ENCODE results near the gene ARHGAP26. TPM values are rescaled to one million over a fixed set of nuclear protein-coding genes. Genes with fewer than 3 reads are reported as not detected.

The ARHGAP26 gene
- total and polyA plus RNA-seq, 2 of the 4 experiments (the other 2 are of a cell fraction): 0.54 to 0.56 TPM

DNA sequence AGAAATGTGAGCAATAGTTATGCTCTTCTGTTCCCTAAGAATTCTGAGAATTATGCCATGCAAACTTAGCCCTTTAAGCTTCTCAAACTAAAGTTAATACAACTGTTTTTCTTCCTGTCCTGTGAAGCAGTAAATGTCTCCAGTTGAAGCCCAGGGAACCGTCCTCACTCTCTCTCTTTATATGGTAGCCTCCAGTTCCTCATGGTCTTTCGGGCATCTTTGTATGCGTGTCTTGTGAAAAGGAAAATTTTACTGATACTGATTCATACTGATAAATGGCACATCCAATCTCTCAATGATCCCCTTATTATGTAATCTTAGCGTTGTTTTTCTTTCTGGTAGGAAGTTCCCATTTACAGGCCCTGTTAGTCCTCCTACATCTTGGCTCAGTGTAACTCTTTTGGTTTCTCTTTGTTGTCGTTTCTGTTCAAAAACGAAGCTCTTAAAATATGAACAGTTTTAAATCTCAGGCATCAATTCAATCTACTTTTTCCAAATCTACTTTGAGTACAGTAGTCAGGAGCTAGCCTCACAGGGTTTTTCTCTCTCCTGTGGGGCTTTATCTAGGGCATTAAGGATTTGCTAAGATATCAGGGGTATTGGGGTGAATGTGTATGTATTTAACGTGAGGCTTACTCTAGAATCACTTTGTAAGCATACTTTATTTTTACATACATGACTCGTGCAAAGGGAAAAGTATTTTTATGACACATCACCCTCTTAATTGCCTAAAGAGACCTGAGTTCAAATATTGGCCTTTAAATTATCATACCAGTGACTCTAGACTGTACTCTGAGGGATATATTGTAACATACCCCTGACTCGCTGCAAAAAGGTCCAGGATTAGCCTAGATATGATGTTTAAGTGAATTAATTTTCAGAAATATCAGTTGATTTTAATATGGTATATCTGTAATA, 375.3 kb downstream of the ARHGAP26 start (continued):
- TF ChIP-seq SMC3 (IDR thresholded peaks at IDR 0.05; ENCODE audit: low read depth, low read length): no peak

DNA sequence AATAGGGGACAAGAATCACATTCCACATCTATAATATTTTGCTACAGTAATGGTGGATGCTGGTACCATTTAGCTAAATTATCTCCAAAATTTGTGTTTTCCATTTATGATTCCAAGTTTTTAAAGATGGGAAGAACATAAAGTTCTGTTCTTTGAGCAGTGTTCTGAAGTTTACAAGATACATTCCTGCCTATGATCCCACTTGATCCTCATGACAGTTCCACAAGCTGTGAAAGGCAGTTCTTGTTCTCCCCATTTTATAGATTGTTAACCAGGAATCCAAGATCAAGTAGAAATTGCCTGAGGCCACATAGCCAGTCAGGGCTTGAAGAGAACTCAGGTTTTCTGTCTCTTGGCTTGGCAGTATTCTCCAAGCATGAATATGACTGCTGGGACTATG, 376.0 kb downstream of the ARHGAP26 start:
- Histone ChIP-seq H2AK5ac (ENCODE audit: low read depth, low read length) (no peak overlapping the region; the same call in 1 of the 2 replicates), H4K5ac (ENCODE audit: low read depth, low read length) (no peak overlapping the region), H3K4me3 (ENCODE audit: insufficient read depth, low read depth, low read length) (no peak overlapping the region), H2BK20ac (ENCODE audit: low read depth, low read length) (no peak overlapping the region), H3K9me3 (ENCODE audit: control insufficient read depth, insufficient read depth, low read length) (no peaks in the 10 kb centered on the region), H2AK9ac (replicated peaks; ENCODE audit: low read depth, low read length, poor library complexity) (no peak overlapping the region), H3K9ac (ENCODE audit: low read depth, low read length) (no peak overlapping the region), H3K36me3 (ENCODE audit: control insufficient read depth, insufficient read depth, low read length) (no peaks in the 10 kb centered on the region), H4K8ac (ENCODE audit: low read depth in 2 of 2, low read length in 2 of 2) (no peak overlapping the region), H4K91ac (ENCODE audit: insufficient read depth, low read depth, low read length) (no peak overlapping the region), H3K56ac (ENCODE audit: extremely low read depth, insufficient read depth, low read length) (no peak overlapping the region), H3K79me1 (ENCODE audit: low read depth in 1 of 2, low read length in 2 of 2) (no peaks in the 10 kb centered on the region), H4K20me1 (ENCODE audit: insufficient read depth, low read length) (no peaks in the 10 kb centered on the region), H2AFZ (replicated peaks; ENCODE audit: low read length, poor library complexity) (no peak overlapping the region), H2BK120ac (ENCODE audit: low read depth, low read length) (no peak overlapping the region), H2BK5ac (ENCODE audit: low read depth, low read length, poor library complexity, severe bottlenecking) (no peak overlapping the region), H3K27ac (ENCODE audit: insufficient read depth, low read length) (no peak overlapping the region), H3K14ac (replicated peaks; ENCODE audit: low read depth, low read length) (peak overlapping the region; percentile 28; the same call in 1 of the 2 replicates), H3K27me3 (ENCODE audit: control insufficient read depth, insufficient read depth, low read length) (no peaks in the 10 kb centered on the region), H3K4me2 (ENCODE audit: low read depth, low read length) (no peak overlapping the region), H3K4me1 (ENCODE audit: control insufficient read depth, insufficient read depth, low read length) (peaks cover 7% of the 10 kb centered on the region), H3K9me1 (ENCODE audit: insufficient read depth, low read length) (peaks cover 11% of the 10 kb centered on the region), H3K18ac (ENCODE audit: low read depth, low read length) (no peak overlapping the region), H3K4ac (ENCODE audit: low read depth, low read length) (no peak overlapping the region), H3K23ac (ENCODE audit: low read depth, low read length) (no peak overlapping the region), H2BK15ac (ENCODE audit: low read depth, low read length) (no peak overlapping the region)
- ChIA-PET CTCF (interaction anchor here (1.1 kb wide), 1 partner anchor 12 kb away, joined by 7 read pairs; no protein-coding TSS in a partner anchor), POLR2A (ENCODE audit: unreplicated experiment) (no interaction called here)
- ATAC-seq (ENCODE audit: low read depth) (no peak), DNase-seq (no peak)
- intact Hi-C loops (cut with micrococcal nuclease): no loop called here
- no TSS peak for BruUV-seq (replicated peaks)
- dilution Hi-C loops (cut with HindIII; ENCODE audit: low sequenced_read_pairs, unreplicated experiment): no loop called here
- in situ Hi-C loops (cut with MboI; ENCODE audit: low sequenced_read_pairs): no loop called here
- no peak for TF ChIP-seq NFE2L2 (IDR thresholded peaks at IDR 0.05; ENCODE audit: low read depth, low read length)
- no peak for TF ChIP-seq POLR2A (IDR thresholded peaks at IDR 0.05; ENCODE audit: low read depth, low read length)
- TF ChIP-seq, protein P1, sequence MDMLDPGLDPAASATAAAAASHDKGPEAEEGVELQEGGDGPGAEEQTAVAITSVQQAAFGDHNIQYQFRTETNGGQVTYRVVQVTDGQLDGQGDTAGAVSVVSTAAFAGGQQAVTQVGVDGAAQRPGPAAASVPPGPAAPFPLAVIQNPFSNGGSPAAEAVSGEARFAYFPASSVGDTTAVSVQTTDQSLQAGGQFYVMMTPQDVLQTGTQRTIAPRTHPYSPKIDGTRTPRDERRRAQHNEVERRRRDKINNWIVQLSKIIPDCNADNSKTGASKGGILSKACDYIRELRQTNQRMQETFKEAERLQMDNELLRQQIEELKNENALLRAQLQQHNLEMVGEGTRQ (IDR thresholded peaks at IDR 0.05; ENCODE audit: low read depth, low read length): no peak
- TF ChIP-seq MAFK (IDR thresholded peaks at IDR 0.05; ENCODE audit: low read depth, low read length): no peak
- no peak for TF ChIP-seq CEBPB (IDR thresholded peaks at IDR 0.05; ENCODE audit: low read depth, low read length)
- no peak for TF ChIP-seq FOS (IDR thresholded peaks at IDR 0.05; ENCODE audit: low read depth, low read length)
- TF ChIP-seq MAZ (IDR thresholded peaks at IDR 0.05; ENCODE audit: borderline replicate concordance, low read depth, low read length): no peak
- TF ChIP-seq, protein P2, sequence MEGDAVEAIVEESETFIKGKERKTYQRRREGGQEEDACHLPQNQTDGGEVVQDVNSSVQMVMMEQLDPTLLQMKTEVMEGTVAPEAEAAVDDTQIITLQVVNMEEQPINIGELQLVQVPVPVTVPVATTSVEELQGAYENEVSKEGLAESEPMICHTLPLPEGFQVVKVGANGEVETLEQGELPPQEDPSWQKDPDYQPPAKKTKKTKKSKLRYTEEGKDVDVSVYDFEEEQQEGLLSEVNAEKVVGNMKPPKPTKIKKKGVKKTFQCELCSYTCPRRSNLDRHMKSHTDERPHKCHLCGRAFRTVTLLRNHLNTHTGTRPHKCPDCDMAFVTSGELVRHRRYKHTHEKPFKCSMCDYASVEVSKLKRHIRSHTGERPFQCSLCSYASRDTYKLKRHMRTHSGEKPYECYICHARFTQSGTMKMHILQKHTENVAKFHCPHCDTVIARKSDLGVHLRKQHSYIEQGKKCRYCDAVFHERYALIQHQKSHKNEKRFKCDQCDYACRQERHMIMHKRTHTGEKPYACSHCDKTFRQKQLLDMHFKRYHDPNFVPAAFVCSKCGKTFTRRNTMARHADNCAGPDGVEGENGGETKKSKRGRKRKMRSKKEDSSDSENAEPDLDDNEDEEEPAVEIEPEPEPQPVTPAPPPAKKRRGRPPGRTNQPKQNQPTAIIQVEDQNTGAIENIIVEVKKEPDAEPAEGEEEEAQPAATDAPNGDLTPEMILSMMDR (conservative IDR thresholded peaks at IDR 0.05; ENCODE audit: low read depth, low read length): no peak
- no peak for TF ChIP-seq RAD21 (IDR thresholded peaks at IDR 0.05; ENCODE audit: low read length)
- TF ChIP-seq RFX5 (IDR thresholded peaks at IDR 0.05; ENCODE audit: low read depth, low read length): no peak
- TF ChIP-seq BHLHE40 (IDR thresholded peaks at IDR 0.05; ENCODE audit: low read depth, low read length): no peak
- TF ChIP-seq RCOR1 (IDR thresholded peaks at IDR 0.05; ENCODE audit: insufficient replicate concordance, low read length): no peak
- TF ChIP-seq MXI1 (IDR thresholded peaks at IDR 0.05; ENCODE audit: borderline replicate concordance, low read depth, low read length): no peak
- TF ChIP-seq SMC3 (IDR thresholded peaks at IDR 0.05; ENCODE audit: low read depth, low read length): no peak
